Neural cell (in vitro differentiated cells): ENCODE results near the gene SPPL3.

Source experiments
- CTCF ChIP-seq: fragments of 450-650 bp; IDR thresholded peaks from 2 replicates; pipeline ENCODE4 v1.5.1; 2014; ENCODE audit warnings: antibody characterized with exemption, mild to moderate bottlenecking, moderate library complexity; ENCODE audit not compliant: poor library complexity, severe bottlenecking
- EP300 ChIP-seq: fragments of 450-650 bp; conservative IDR thresholded peaks from 2 replicates; pipeline ENCODE4 v1.6.1; 2014; ENCODE audit warnings: antibody characterized with exemption, mild to moderate bottlenecking, moderate library complexity; ENCODE audit not compliant: poor library complexity, severe bottlenecking
- EZH2 ChIP-seq: fragments of 200-600, 300-800 bp; shearing (Covaris generic), sonication (generic); IDR thresholded peaks from 2 replicates; pipeline ENCODE4 v1.6.1; 2014; ENCODE audit warnings: antibody characterized with exemption, low read length, borderline replicate concordance, mild to moderate bottlenecking; ENCODE audit not compliant: insufficient read depth, poor library complexity, severe bottlenecking
- POLR2AphosphoS5 ChIP-seq: IDR thresholded peaks from 2 replicates; pipeline ENCODE4 v1.6.1; 2012
- RAD21 ChIP-seq: fragments of 450-650 bp; conservative IDR thresholded peaks from 2 replicates; pipeline ENCODE4 v1.6.1; 2014; ENCODE audit warnings: antibody characterized with exemption, mild to moderate bottlenecking, moderate library complexity
- REST ChIP-seq: IDR thresholded peaks from 2 replicates; pipeline ENCODE4 v1.6.1; 2012; ENCODE audit warnings: borderline replicate concordance
- TAF1 ChIP-seq: IDR thresholded peaks from 2 replicates; pipeline ENCODE4 v1.6.1; 2012; ENCODE audit warnings: low read depth

GRCh38 chr12:120844297-120844696, 59.9 kb downstream of the SPPL3 start:
- no peak for TF ChIP-seq POLR2AphosphoS5
- no peak for TF ChIP-seq CTCF
- no peak for TF ChIP-seq REST
- no peak for TF ChIP-seq TAF1
- TF ChIP-seq RAD21, result no peak
- TF ChIP-seq EP300, result no peak
- TF ChIP-seq EZH2, result no peak
